Inflammatory macrophage treated with lipopolysaccharide for 4 hours (primary cell): Measurements from ENCODE around the gene GRHPR.

Source experiments
- DNase-seq: peaks from one replicate; pipeline ENCODE4 v3.0.0-alpha.2; 2020

GRHPR gene

GRCh38 chr9:37399336-37399735 is 23.2 kb upstream of the GRHPR start:
- DNase-seq, result no peak

- no peak for DNase-seq
Observed at GRCh38 chr9:37404590-37404989, 17.9 kb upstream of the GRHPR start.

DNA sequence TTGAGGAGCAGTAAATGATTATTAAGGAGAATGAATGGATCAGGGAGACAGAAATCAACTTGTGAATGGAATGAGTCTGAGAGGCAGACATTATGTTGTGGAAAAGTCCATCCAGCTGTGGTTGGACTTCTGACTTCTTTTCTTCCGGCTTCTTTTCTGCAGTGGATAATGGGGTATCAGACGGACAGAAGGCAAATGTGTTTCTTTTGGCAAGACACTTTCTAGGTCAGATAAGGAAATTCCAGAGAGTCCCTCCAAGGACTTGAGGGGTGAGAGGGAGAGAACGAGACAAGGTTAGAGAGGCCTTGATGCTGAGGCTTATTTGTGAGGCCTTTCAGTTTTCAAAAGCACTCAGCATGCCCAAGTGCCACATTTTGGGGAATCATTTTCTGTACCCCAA is 17.1 kb upstream of the GRHPR start:
- DNase-seq, result no peak

- DNase-seq, result no peak
Observed at GRCh38 chr9:37405764-37406380, 16.6 kb upstream of the GRHPR start.

DNA sequence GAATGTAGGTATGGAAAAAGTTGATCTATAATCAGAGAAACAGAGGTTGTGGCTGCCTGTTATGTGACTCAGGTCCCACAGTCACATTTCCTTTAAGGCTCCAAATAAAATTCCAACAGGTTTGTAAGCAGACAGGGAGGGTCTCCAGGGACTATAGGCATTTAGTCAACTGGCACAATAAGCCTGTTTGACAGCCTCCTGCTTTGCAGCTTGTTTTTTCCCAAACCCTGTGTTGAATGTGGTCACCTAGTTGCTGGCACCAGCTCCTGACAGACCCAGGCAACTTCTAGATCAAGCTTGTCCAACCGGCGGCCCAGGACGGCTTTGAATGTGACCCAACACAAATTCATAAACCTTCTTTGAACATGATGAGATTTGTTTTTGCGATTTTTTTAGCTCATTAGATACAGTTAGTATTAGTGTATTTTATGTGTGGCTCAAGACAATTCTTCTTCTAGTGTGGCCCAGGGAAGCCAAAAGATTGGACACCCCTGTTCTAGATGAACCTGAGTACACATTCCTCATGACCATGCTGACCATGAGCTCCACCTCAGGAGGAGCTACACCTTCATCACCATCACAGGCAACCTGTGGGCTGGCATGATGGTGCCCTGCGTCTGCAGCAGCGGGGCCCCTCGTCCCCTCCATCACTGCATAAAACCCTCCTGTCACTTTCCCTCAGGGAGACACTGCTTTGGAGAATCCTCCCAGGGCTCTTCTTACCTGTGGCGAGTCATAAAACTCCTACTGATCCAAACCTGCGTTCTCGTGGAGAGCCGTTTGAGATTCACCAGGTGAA is 15.7 kb upstream of the GRHPR start:
- no peak for DNase-seq

- DNase-seq, result no peak
Observed at GRCh38 chr9:37407468-37407867, 15.0 kb upstream of the GRHPR start.

GRCh38 chr9:37408933-37409710 is 13.4 kb upstream of the GRHPR start:
- DNase-seq, result no peak

DNA sequence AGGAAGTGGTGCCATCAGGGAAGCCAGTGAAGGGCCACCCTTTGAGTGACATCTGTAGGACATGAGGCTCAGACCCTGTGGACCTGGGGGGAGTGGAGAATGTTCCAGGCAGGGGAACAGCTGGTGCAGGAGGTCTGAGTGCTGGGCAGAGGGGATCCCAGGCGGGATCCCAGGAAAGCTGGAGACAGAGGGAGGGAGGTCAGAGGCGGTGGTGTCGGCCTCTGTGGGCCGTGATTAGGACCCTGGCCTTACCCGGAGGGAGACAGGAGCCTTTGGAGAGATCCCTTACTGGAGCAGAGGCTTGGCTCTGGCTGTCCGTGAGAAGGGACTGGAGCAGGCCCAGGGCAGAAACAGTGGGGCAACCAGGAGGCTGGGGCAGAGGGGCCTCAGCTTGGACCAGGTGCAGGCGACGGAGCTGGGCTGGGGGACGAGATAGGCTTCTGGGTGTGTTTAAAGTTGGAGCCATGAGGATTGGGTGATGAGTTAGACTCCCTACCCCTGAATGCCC is 12.1 kb upstream of the GRHPR start:
- no peak for DNase-seq

DNA sequence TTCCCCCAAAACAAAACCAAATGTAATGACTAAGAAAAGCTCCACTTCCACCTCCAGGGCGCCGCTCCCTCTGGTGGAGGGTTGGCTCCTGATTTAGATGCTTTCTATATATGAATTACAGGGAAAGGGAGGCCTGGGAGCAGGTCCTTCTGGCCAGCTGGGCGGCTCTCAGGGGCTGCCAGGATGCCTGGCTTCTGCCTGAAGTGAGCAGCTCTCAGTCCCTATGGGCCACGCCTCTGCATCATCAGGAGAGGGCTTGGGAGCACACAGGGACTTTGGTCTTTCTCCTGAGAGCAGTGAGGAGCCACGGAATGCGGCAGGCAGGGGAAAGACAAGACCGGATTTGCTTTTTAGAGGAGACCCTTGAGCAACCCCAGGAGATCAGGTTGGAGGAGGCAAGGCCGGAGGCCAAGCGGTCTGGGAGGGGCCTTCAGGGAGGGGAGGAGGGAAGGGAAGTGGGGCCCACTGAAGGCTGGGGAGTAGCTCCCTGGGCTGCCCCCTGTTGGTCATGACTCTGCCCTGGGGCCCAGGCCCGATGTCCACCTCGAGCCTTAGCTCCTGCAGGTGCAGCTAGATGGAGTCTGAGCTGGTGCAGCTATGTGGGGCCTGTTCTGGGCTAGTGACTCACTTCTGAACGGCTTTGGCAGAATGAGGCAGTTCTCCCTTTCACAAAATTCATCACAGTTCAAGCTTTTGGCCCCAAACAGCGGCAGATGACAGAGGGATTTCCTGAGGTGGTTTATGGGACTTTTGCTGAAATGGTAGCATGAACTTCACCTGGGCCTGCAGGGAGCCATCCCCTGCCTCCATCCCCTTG is 11.3 kb upstream of the GRHPR start:
- no peak for DNase-seq

GRCh38 chr9:37412431-37413151 is 9.9 kb upstream of the GRHPR start:
- DNase-seq, result no peak

GRCh38 chr9:37413311-37413710 is 9.2 kb upstream of the GRHPR start:
- no peak for DNase-seq

- no peak for DNase-seq
Observed at GRCh38 chr9:37414503-37414943, 8.0 kb upstream of the GRHPR start.

DNA sequence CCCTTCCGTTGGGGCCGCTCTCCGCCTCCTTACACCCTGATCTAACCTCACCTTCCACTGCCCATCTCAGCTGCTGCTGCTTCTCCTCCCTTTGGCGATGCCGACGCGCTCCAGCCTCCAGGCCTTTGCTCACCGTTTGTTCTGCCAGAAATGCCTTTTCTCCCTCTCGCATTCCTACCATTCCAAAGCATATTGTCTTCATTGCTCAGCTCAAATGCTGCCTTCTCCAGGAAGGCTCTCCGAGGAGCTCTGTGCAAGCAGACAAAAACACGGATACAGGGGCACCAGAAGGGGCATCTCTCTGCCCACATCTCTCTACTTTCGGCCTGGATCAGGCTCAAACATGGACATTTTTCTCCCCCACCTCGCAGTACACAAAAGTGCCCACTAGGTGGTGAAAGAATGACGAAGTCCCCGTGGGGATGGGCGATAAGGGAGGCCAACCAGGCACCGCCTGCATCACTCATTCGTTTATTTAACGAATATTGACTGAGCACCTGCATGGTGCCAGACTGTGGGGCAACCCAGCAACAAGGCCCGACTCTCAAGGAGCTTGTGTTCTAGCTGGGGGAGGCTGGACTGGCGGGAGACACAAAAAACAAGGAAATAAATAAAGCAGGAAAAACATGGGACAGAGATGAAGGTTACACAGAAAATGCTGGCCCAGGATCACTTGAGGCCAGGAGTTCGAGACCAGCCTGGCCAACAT is 7.3 kb upstream of the GRHPR start:
- DNase-seq, result peak; percentile 68

DNA sequence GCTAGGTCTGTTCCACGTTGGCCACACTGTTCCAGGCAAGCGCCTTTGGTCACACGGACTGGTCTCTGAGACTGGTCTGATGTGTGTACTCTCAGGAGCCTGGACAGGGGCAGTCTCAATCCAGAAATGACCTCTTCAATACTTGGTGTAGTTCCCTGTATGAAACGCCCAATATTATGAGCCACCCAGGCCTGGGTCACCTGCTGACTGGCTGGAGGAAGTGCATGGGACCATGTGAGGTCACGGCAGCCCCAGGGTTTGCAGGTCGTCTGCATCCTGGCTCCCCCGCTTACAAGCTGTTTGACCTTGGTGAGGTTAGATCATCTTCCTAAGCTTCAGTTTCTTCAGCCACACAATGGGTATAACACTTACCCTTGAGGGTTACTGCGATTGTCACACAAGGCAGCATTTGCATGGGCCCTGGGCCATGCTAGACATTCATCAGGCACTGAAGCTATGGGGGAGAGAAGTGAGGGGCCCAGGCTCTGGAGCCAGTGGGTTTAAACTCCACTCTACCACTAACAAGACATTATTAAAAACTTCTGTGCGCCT is 5.2 kb upstream of the GRHPR start:
- no peak for DNase-seq

DNA sequence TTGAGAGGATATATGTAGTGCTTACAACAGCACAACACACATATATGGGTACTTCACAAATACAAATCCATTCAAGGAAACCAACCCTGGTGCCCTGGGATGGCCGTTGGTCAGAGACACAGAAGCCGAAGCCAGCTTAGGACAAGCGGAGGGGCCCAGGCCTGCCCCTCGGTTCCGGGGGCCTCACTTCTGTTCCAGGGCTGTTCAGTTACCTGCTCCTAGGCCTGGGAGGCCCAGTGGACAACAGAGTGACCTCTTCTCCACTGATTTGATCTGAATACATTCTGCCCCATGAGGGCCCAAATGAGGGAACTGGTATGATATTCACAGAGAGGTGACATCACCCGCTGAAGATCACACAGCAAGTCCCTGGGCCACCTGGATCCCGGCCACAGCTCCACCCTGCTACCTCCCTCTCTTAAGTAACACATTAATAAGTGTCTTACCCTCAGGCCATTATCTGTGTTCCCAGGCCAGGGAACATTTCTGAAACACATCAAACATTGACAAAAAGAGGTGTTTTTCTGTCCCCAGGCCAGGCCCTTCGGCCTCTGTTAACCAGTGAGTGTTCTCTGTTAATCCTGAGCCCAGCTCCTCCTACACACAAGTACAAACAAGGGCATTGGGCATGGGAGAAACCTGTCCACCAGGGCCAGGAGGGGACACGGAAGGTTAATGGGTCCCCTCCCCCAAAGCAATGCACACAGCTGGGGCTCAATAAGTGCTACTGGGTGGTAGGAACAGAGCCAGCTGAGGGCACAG is 4.5 kb upstream of the GRHPR start:
- DNase-seq, result no peak

- no peak for DNase-seq
Observed at GRCh38 chr9:37419204-37419603, 3.3 kb upstream of the GRHPR start.

GRCh38 chr9:37420271-37421215 is 2.0 kb upstream of the GRHPR start:
- no peak for DNase-seq

- DNase-seq, result peak; percentile 40
Observed at GRCh38 chr9:37421914-37422288, 595 bp upstream of the GRHPR start.

GRCh38 chr9:37423508-37423907 is 1.0 kb downstream of the GRHPR start:
- no peak for DNase-seq
